ENCODE results near the gene TAMM41.
A peak's percentile ranks its signal among the peaks of the same experiment; 100 is the strongest.
"Not testable (repeated sequence)": the region's sequence is repeated elsewhere in the genome, so short reads cannot be mapped to it uniquely, and the experiment has no call there.

TAMM41 gene

GRCh38 chr3:11791339-11792200 lies 55.1 kb downstream of the TAMM41 start:
- Mint-ChIP-seq H3K4me1 (ENCODE audit: low read depth) (peaks cover 10% of the 10 kb centered on the region), H3K9me3 (ENCODE audit: low read depth) (no peaks in the 10 kb centered on the region), H3K4me3 (no peak overlapping the region), H3K36me3 (peaks cover 51% of the 10 kb centered on the region), H3K27ac (no peak overlapping the region), H3K27me3 (no peaks in the 10 kb centered on the region)

DNA sequence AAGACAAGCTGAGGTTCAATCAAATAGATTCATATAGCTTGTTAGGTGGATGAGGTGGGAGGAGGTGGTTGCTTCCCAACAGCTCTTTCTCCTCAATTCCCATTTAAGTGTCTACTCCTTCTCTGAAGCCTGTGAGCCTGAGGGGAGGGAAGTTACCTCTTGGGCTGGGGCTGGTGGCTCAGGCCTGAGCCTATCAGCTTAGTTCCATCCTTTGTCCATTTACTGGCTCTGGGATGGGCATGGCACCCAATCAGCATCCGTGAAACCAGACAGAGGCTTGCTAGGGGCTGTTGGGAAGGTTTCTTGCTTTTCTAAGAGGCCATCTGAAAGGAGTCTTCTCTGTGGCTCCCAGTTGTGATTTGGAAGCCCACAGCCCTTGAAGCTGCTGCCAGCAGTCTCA lies 57.3 kb downstream of the TAMM41 start:
- Mint-ChIP-seq H3K4me1 (ENCODE audit: low read depth) (peaks cover 21% of the 10 kb centered on the region), H3K36me3 (peaks cover 41% of the 10 kb centered on the region), H3K27me3 (no peaks in the 10 kb centered on the region), H3K4me3 (no peak overlapping the region), H3K27ac (no peak overlapping the region), H3K9me3 (ENCODE audit: low read depth) (no peaks in the 10 kb centered on the region)

GRCh38 chr3:11784971-11785377 lies 61.7 kb downstream of the TAMM41 start:
- no peaks in the 10 kb centered on the region for H3K27me3 Mint-ChIP-seq
- peak overlapping the region; percentile 59 for H3K27ac Mint-ChIP-seq
- H3K4me3 Mint-ChIP-seq, result no peak overlapping the region
- H3K4me1 Mint-ChIP-seq (ENCODE audit: low read depth), result peaks cover 18% of the 10 kb centered on the region
- H3K9me3 Mint-ChIP-seq (ENCODE audit: low read depth), result no peaks in the 10 kb centered on the region
- peaks cover 28% of the 10 kb centered on the region for H3K36me3 Mint-ChIP-seq

- no peak overlapping the region for H3K4me3 Mint-ChIP-seq
- peaks cover 24% of the 10 kb centered on the region for H3K36me3 Mint-ChIP-seq
- no peaks in the 10 kb centered on the region for H3K27me3 Mint-ChIP-seq
These were observed 66.3 kb downstream of the TAMM41 start for GRCh38 chr3:11780341-11780740.

DNA sequence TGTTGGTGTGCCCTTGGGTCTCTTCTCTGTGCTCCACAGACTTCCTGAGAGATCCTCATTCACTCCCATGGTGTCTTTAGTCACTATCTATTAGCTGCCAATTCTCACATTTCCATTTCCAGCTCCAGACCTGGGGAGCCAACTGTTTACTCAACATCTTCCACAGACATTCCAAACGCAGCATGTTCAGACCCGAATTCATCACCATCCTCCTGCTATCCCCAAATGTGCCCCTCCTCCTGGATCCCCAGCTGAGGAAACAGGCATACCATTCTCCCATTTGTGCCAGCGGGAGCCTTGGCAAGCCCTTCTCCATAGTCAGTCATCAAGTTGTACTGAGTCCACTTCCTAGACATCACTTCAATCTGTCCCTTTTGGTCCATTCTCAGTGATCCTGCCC lies 67.1 kb downstream of the TAMM41 start:
- Mint-ChIP-seq H3K27me3 (no peaks in the 10 kb centered on the region), H3K4me3 (no peak overlapping the region), H3K4me1 (ENCODE audit: low read depth) (peaks cover 5% of the 10 kb centered on the region), H3K27ac (no peak overlapping the region), H3K9me3 (ENCODE audit: low read depth) (no peaks in the 10 kb centered on the region), H3K36me3 (peaks cover 22% of the 10 kb centered on the region)

More at GRCh38 chr3:11780341-11780740, 66.3 kb downstream of the TAMM41 start:
- H3K9me3 Mint-ChIP-seq (ENCODE audit: low read depth), result no peaks in the 10 kb centered on the region
- no peak overlapping the region for H3K27ac Mint-ChIP-seq
- peaks cover 12% of the 10 kb centered on the region for H3K4me1 Mint-ChIP-seq (ENCODE audit: low read depth)

DNA sequence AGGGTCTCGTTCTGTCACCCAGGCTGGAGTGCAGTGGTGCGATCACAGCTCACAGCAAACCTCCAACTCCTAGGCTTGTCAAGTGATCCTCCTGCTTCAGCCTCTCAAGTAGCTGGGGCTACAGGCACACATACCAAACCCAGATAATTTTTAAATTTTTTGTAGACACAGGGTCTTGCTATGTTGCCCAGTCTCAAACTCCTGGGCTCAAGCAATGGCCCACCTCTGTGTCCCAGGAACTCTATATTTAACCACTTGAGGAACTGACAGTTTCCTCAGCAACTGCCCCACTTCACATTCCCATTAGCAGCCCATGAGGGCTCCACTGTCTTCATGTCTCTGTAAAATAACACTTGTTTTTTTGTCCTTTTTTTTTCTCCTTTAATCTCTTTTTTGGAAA lies 68.4 kb downstream of the TAMM41 start:
- no peaks in the 10 kb centered on the region for H3K9me3 Mint-ChIP-seq (ENCODE audit: low read depth)
- no peaks in the 10 kb centered on the region for H3K27me3 Mint-ChIP-seq
- H3K36me3 Mint-ChIP-seq, result peaks cover 19% of the 10 kb centered on the region
- no peaks in the 10 kb centered on the region for H3K4me1 Mint-ChIP-seq (ENCODE audit: low read depth)
- H3K27ac Mint-ChIP-seq, result no peak overlapping the region
- no peak overlapping the region for H3K4me3 Mint-ChIP-seq

DNA sequence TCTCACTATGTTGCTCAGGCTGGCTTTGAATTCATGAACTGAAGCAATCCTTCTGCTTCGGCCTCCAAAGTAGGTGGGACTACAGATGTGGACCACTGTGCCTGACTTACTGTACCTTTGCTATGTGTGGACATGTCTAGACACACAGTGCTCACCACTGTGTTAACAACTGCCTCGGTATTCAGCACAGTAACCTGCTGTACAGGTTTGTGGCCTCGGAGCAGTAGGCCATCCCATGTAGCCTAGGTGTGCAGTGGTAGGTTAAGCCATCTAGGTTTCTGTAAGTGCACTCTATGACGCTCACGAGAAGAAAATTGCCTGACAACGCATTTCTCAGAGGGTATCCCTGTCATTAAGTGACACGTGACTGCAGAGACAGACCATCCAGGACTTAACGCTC lies 70.3 kb downstream of the TAMM41 start:
- Mint-ChIP-seq H3K4me1 (ENCODE audit: low read depth) (peaks cover under 1% of the 10 kb centered on the region), H3K36me3 (peaks cover 19% of the 10 kb centered on the region), H3K9me3 (ENCODE audit: low read depth) (no peaks in the 10 kb centered on the region), H3K4me3 (no peak overlapping the region), H3K27ac (no peak overlapping the region), H3K27me3 (no peaks in the 10 kb centered on the region)

DNA sequence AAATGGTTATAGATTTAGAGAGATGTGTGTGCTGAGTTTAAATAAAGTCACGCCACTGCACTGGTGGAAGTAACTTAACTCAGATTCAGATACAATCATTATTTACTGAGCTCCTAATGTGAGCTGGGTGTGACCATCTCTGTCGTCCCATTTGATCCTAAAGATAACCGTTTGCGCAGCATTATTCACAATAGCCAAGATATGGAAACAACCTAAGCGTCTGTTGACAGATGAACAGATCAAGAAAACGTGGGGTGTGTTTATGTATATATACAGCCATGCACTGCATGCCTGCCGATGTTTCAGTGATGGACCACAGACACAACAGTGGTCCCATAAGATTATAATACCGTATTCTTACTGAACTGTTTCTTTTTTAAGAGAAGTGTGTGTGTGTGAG lies 71.2 kb downstream of the TAMM41 start:
- Mint-ChIP-seq H3K36me3 (peaks cover 19% of the 10 kb centered on the region), H3K9me3 (ENCODE audit: low read depth) (no peaks in the 10 kb centered on the region), H3K27ac (no peak overlapping the region), H3K4me3 (no peak overlapping the region), H3K27me3 (no peaks in the 10 kb centered on the region), H3K4me1 (ENCODE audit: low read depth) (peaks cover 9% of the 10 kb centered on the region)

- Mint-ChIP-seq H3K4me3 (no peak overlapping the region), H3K9me3 (ENCODE audit: low read depth) (no peaks in the 10 kb centered on the region), H3K4me1 (ENCODE audit: low read depth) (peaks cover 20% of the 10 kb centered on the region), H3K36me3 (peaks cover 12% of the 10 kb centered on the region), H3K27me3 (no peaks in the 10 kb centered on the region), H3K27ac (no peak overlapping the region)
These were observed 72.3 kb downstream of the TAMM41 start for GRCh38 chr3:11774296-11774877.

- H3K27me3 Mint-ChIP-seq; H3K27ac Mint-ChIP-seq; H3K4me3 Mint-ChIP-seq; H3K9me3 Mint-ChIP-seq (ENCODE audit: low read depth); H3K36me3 Mint-ChIP-seq: not testable (repeated sequence)
- H3K4me1 Mint-ChIP-seq (ENCODE audit: low read depth), result peaks cover 21% of the 10 kb centered on the region
These were observed 74.8 kb downstream of the TAMM41 start for GRCh38 chr3:11771931-11772330.

- peak overlapping the region; percentile 51 for H3K27ac Mint-ChIP-seq
- peaks cover 21% of the 10 kb centered on the region for H3K4me1 Mint-ChIP-seq (ENCODE audit: low read depth)
- no peaks in the 10 kb centered on the region for H3K9me3 Mint-ChIP-seq (ENCODE audit: low read depth)
- H3K27me3 Mint-ChIP-seq, result no peaks in the 10 kb centered on the region
- no peaks in the 10 kb centered on the region for H3K36me3 Mint-ChIP-seq
- H3K4me3 Mint-ChIP-seq, result peak overlapping the region; percentile 66
These were observed 76.0 kb downstream of the TAMM41 start for GRCh38 chr3:11770477-11771391.

DNA sequence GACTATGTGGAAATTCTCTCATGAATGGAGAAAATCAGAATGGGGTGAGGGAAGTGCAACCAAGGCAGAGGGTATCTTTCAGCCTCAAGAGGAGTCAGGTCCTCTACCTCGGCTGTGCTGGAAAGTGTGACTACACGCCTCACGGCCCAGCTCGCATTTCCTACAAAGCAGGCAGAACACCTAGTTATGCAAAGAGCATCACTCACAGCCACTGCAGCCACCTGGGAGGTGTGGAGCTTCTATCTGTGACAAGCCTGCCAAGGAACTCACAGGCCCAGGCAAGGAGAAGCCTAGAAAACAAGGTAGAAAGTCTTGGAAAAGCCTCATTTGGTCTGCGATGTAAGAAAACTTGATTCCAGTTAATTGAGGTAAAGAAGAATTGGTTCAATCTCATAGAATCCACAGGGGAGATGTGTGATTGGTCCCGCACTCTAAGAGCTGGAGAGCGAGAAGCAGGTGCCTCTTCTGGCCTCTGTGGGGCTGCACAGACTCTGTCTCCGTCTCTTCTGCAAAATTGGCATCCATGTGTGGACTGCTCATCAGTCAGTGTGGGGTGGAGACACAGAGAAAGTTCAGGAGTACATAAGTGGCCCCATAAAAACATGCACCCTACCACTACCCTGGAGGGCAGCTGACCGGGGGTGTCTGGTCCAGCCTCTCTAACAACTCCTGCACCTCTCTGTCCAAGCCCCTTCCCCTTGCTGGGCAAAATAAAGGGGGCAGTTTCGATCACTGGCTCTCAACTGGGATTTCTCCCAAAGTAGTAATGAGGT lies 76.8 kb downstream of the TAMM41 start:
- Mint-ChIP-seq H3K36me3 (no peaks in the 10 kb centered on the region), H3K27me3 (no peaks in the 10 kb centered on the region), H3K9me3 (ENCODE audit: low read depth) (no peaks in the 10 kb centered on the region), H3K4me1 (ENCODE audit: low read depth) (peaks cover 26% of the 10 kb centered on the region), H3K27ac (peak overlapping the region; percentile 28), H3K4me3 (peak overlapping the region; percentile 66)

DNA sequence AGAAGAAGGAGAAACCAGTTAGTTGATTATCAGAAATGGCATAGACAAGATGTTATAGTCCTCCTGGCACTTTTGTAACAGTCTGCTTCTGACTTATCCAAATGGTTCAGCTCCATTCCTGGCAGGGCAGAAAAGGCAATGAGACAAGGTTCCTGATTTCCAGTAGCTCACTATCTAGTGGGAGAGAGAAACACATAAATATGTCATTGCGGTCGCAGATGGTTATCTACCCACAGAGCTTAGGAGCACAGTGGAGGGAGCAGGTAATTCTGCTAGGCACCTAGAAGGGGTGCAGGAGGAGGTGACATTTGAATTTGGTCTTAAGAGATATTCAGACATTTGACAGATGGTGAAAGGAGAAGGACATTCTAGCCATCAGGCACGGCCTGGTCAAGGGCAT lies 78.1 kb downstream of the TAMM41 start:
- Mint-ChIP-seq H3K36me3 (no peaks in the 10 kb centered on the region), H3K4me1 (ENCODE audit: low read depth) (peaks cover 26% of the 10 kb centered on the region), H3K9me3 (ENCODE audit: low read depth) (no peaks in the 10 kb centered on the region), H3K27me3 (no peaks in the 10 kb centered on the region), H3K27ac (no peak overlapping the region), H3K4me3 (no peak overlapping the region)

DNA sequence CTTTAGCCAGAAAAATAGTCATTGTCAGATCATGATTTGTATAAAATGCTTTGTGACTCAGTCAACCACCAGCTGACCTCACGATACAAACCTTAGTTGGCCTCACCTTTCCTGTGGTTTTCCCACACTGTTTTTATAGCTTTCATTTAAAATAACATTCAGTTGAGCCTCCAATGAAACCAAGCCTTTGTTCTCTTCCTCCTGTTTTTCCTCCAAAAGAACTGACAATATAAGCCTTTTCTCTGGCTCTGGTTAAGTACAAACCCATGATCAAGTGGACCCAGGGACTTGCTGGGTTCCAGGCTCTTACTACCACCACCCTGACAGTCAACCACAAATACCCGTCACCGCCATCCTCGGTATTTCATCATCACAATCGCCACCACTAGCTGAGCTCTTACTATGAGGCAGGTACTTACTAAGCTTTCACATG lies 81.7 kb downstream of the TAMM41 start:
- Mint-ChIP-seq H3K27me3 (no peaks in the 10 kb centered on the region), H3K4me1 (ENCODE audit: low read depth) (peaks cover 11% of the 10 kb centered on the region), H3K4me3 (no peak overlapping the region), H3K9me3 (ENCODE audit: low read depth) (no peaks in the 10 kb centered on the region), H3K27ac (no peak overlapping the region), H3K36me3 (no peaks in the 10 kb centered on the region)

All from activated naive CD8-positive, alpha-beta T cell (primary cell).